Activated naive CD4-positive, alpha-beta T cell treated with anti-CD3 and anti-CD28 coated beads, Interleukin-2, amount 10 ng/mL, durations not matched to agents 7 days and 5 days (primary cell): ENCODE measurements around the gene NCBP1.
"Not testable (repeated sequence)": the region's sequence is repeated elsewhere in the genome, so short reads cannot be mapped to it uniquely, and the experiment has no call there.

Experiments
- CTCF ChIA-PET: fragments of 350-600 bp; sonication (Branson Sonifier 250); formaldehyde crosslinking; loops from one replicate; lab custom pipeline; 2021; ENCODE audit warnings: antibody characterized with exemption; lab: Charles Lee
- DNase-seq: peaks from one replicate; pipeline ENCODE4 v3.0.0-alpha.2; 2020
- H3K27ac Mint-ChIP-seq: one replicate; pipeline ENCODE4 v1.8.0; 2021; ENCODE audit warnings: mild to moderate bottlenecking, moderate library complexity, mixed read lengths
- H3K27me3 Mint-ChIP-seq: one replicate; pipeline ENCODE4 v1.8.0; 2021; ENCODE audit warnings: mild to moderate bottlenecking, mixed read lengths
- H3K36me3 Mint-ChIP-seq: one replicate; pipeline ENCODE4 v1.8.0; 2021; ENCODE audit warnings: mixed read lengths
- H3K4me1 Mint-ChIP-seq: one replicate; pipeline ENCODE4 v1.8.0; 2021; ENCODE audit warnings: mixed read lengths
- H3K4me3 Mint-ChIP-seq: one replicate; pipeline ENCODE4 v1.8.0; 2021; ENCODE audit warnings: mild to moderate bottlenecking, moderate library complexity, mixed read lengths
- H3K9me3 Mint-ChIP-seq: one replicate; pipeline ENCODE4 v1.8.0; 2021; ENCODE audit warnings: mixed read lengths

The NCBP1 gene

DNA sequence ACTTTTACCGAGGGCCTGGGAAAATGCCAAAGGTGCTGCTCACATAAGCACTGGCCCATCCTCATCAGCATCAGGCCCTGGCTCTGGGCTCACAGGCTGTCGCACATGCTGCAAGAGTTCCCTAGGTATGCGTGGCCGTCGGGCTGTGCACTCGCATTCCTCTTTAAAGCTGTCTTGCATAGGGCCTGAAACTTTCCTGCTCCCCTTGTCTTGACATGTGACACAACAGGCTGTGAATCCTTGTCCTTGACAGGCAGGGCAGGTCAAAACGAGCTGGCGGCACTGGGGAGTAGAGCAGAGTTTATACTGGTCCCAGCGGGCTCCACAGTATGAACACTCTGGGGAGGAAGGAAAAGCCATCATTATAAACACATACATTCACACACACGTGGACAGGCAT lies 31.2 kb upstream of the NCBP1 start:
- H3K27ac Mint-ChIP-seq = no peak overlapping the region
- peaks cover 26% of the 10 kb centered on the region for H3K36me3 Mint-ChIP-seq
- CTCF ChIA-PET = interaction anchor here (1.2 to 1.6 kb wide), 4 partner anchors 12 to 215 kb away, joined by 3 to 7 read pairs (median 5); no protein-coding TSS in a partner anchor
- DNase-seq = no peak
- H3K9me3 Mint-ChIP-seq = no peaks in the 10 kb centered on the region
- no peak overlapping the region for H3K4me3 Mint-ChIP-seq
- H3K4me1 Mint-ChIP-seq = peaks cover 8% of the 10 kb centered on the region
- no peaks in the 10 kb centered on the region for H3K27me3 Mint-ChIP-seq

GRCh38 chr9:97604901-97605645 lies 28.5 kb upstream of the NCBP1 start:
- no peak for DNase-seq
- H3K27me3 Mint-ChIP-seq = no peaks in the 10 kb centered on the region
- H3K4me1 Mint-ChIP-seq = no peaks in the 10 kb centered on the region
- CTCF ChIA-PET = interaction anchor here (0.9 kb wide), 1 partner anchor 135 kb away, joined by 3 read pairs; no protein-coding TSS in a partner anchor
- H3K9me3 Mint-ChIP-seq = no peaks in the 10 kb centered on the region
- H3K4me3 Mint-ChIP-seq = no peak overlapping the region
- peaks cover 29% of the 10 kb centered on the region for H3K36me3 Mint-ChIP-seq
- no peak overlapping the region for H3K27ac Mint-ChIP-seq

- Mint-ChIP-seq H3K9me3 (no peaks in the 10 kb centered on the region), H3K27ac (no peak overlapping the region), H3K36me3 (peaks cover 19% of the 10 kb centered on the region), H3K4me3 (no peak overlapping the region), H3K4me1 (peaks cover 7% of the 10 kb centered on the region), H3K27me3 (no peaks in the 10 kb centered on the region)
- DNase-seq = peak; percentile 77
- CTCF ChIA-PET = interaction anchor here (0.6 to 5.0 kb wide), 26 partner anchors 8 to 759 kb away, joined by 3 to 54 read pairs (median 4); partner anchors contain the start of genes TDRD7, TMOD1 and TSTD2
These were observed 18.1 kb upstream of the NCBP1 start for GRCh38 chr9:97615439-97616072.

- H3K27ac Mint-ChIP-seq = no peak overlapping the region
- no peaks in the 10 kb centered on the region for H3K9me3 Mint-ChIP-seq
- DNase-seq = no peak
- CTCF ChIA-PET = interaction anchor here (1.0 to 1.2 kb wide), 2 partner anchors 19 to 149 kb away, joined by 4 to 6 read pairs; no protein-coding TSS in a partner anchor
- no peaks in the 10 kb centered on the region for H3K27me3 Mint-ChIP-seq
- no peak overlapping the region for H3K4me3 Mint-ChIP-seq
- H3K36me3 Mint-ChIP-seq = peaks cover 22% of the 10 kb centered on the region
- H3K4me1 Mint-ChIP-seq = peaks cover 7% of the 10 kb centered on the region
These were observed 15.6 kb upstream of the NCBP1 start for GRCh38 chr9:97617939-97618416.

GRCh38 chr9:97620063-97620462 lies 13.6 kb upstream of the NCBP1 start:
- peaks cover 32% of the 10 kb centered on the region for H3K36me3 Mint-ChIP-seq
- CTCF ChIA-PET, H3K4me1 Mint-ChIP-seq, H3K27me3 Mint-ChIP-seq, H3K27ac Mint-ChIP-seq, H3K9me3 Mint-ChIP-seq, H3K4me3 Mint-ChIP-seq, DNase-seq: not testable (repeated sequence)

- H3K36me3 Mint-ChIP-seq = peaks cover 29% of the 10 kb centered on the region
- not testable (repeated sequence) for DNase-seq, H3K27me3 Mint-ChIP-seq, H3K9me3 Mint-ChIP-seq, H3K27ac Mint-ChIP-seq, H3K4me3 Mint-ChIP-seq, H3K4me1 Mint-ChIP-seq
- CTCF ChIA-PET = interaction anchor here (1.2 kb wide), 1 partner anchor 24 kb away, joined by 3 read pairs; no protein-coding TSS in a partner anchor
These were observed 11.1 kb upstream of the NCBP1 start for GRCh38 chr9:97622483-97622882.

GRCh38 chr9:97623946-97624345 lies 9.7 kb upstream of the NCBP1 start:
- Mint-ChIP-seq H3K27ac (no peak overlapping the region), H3K27me3 (no peaks in the 10 kb centered on the region), H3K36me3 (peaks cover 28% of the 10 kb centered on the region), H3K4me3 (no peak overlapping the region), H3K9me3 (no peaks in the 10 kb centered on the region), H3K4me1 (peaks cover 1% of the 10 kb centered on the region)
- DNase-seq = no peak
- CTCF ChIA-PET = interaction anchor here (0.7 to 1.3 kb wide), 3 partner anchors 8 to 25 kb away, joined by 3 to 4 read pairs (median 3); no protein-coding TSS in a partner anchor

DNA sequence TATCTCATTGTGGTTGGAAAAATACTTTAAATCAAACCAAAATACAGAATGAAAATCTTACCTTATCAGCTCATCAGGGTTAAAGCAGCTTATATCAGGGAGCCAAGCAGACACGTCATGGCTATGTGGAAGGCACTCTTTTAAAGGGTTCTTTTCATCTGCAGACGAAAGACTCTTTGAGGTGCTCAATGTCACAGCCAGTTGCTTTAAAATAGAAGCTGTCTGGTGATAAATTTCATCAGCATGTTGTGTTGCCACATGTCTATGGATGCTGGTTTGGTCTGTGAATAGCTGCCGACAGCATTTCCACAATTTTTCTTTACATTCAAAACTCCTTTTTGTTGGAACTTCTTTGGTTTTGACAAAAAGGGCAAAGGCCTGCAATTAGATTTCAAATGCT lies 8.0 kb upstream of the NCBP1 start:
- CTCF ChIA-PET = interaction anchor here (1.3 kb wide), 1 partner anchor 10 kb away, joined by 5 read pairs; no protein-coding TSS in a partner anchor
- H3K27ac Mint-ChIP-seq = no peak overlapping the region
- DNase-seq = no peak
- H3K4me3 Mint-ChIP-seq = no peak overlapping the region
- H3K27me3 Mint-ChIP-seq = no peaks in the 10 kb centered on the region
- peaks cover 4% of the 10 kb centered on the region for H3K4me1 Mint-ChIP-seq
- no peaks in the 10 kb centered on the region for H3K9me3 Mint-ChIP-seq
- H3K36me3 Mint-ChIP-seq = peaks cover 23% of the 10 kb centered on the region

- no peak for DNase-seq
- CTCF ChIA-PET = interaction anchor here (1.0 kb wide), 1 partner anchor 12 kb away, joined by 3 read pairs; no protein-coding TSS in a partner anchor
- H3K27ac Mint-ChIP-seq = peak overlapping the region; percentile 7
These were observed 6.0 kb upstream of the NCBP1 start for GRCh38 chr9:97627624-97628023.

DNA sequence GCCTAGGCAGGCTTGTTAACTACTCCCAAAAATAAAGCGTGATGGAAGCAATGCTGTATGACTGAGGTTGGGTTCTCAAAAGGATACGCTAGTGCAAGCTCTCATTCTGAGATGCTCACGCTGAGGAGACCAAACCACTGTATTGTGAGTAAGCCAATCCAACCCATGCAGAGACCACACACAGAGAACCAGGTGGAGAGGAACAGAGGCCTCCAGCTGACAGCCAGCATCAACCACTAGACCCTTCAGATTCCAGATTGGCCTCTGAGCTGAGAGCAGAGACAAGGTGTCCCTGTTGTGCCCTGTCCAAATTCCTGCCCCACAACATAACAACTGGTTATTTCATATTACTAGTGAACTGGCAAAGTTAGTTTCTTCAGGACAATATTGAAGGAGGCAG lies 5.0 kb upstream of the NCBP1 start:
- Mint-ChIP-seq H3K9me3 (no peaks in the 10 kb centered on the region), H3K4me1 (peaks cover 16% of the 10 kb centered on the region), H3K4me3 (no peak overlapping the region), H3K36me3 (peaks cover 12% of the 10 kb centered on the region), H3K27me3 (no peaks in the 10 kb centered on the region), H3K27ac (no peak overlapping the region)
- CTCF ChIA-PET = interaction anchor here (1.0 to 1.3 kb wide), 2 partner anchors 13 kb away, joined by 3 to 4 read pairs; no protein-coding TSS in a partner anchor
- no peak for DNase-seq

More at GRCh38 chr9:97627624-97628023, 6.0 kb upstream of the NCBP1 start:
- H3K27me3 Mint-ChIP-seq = no peaks in the 10 kb centered on the region
- no peaks in the 10 kb centered on the region for H3K9me3 Mint-ChIP-seq
- H3K36me3 Mint-ChIP-seq = peaks cover 17% of the 10 kb centered on the region
- no peak overlapping the region for H3K4me3 Mint-ChIP-seq
- peaks cover 16% of the 10 kb centered on the region for H3K4me1 Mint-ChIP-seq

DNA sequence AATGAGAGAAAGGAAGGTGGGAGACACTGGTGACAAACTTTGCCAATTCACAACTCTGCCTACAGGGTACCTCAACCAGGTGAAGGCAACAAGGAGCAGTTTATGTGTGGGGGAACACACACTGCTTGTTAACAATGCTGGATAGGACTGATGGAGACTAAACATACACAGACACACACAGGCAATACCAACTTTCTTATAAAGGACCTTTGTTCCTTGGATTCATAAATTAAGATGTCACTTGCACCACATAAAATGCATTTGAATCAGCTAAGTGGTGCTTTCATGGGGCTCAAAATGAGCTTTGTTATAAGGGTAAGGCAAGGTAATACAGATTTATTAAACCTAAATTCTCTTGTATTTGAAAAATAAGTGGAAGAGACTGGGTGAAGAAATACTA lies 4.5 kb upstream of the NCBP1 start:
- Mint-ChIP-seq H3K27ac (no peak overlapping the region), H3K27me3 (no peaks in the 10 kb centered on the region), H3K4me1 (peaks cover 17% of the 10 kb centered on the region), H3K9me3 (no peaks in the 10 kb centered on the region), H3K36me3 (peaks cover 10% of the 10 kb centered on the region), H3K4me3 (no peak overlapping the region)
- DNase-seq = no peak
- CTCF ChIA-PET = interaction anchor here (1.3 kb wide), 1 partner anchor 13 kb away, joined by 4 read pairs; no protein-coding TSS in a partner anchor

GRCh38 chr9:97630591-97630990 lies 3.0 kb upstream of the NCBP1 start:
- H3K27ac Mint-ChIP-seq = no peak overlapping the region
- no peak for DNase-seq
- no peaks in the 10 kb centered on the region for H3K27me3 Mint-ChIP-seq
- no peak overlapping the region for H3K4me3 Mint-ChIP-seq
- H3K9me3 Mint-ChIP-seq = no peaks in the 10 kb centered on the region
- CTCF ChIA-PET = interaction anchor here (0.8 kb wide), 1 partner anchor 15 kb away, joined by 4 read pairs; no protein-coding TSS in a partner anchor
- H3K4me1 Mint-ChIP-seq = peaks cover 29% of the 10 kb centered on the region
- peaks cover 11% of the 10 kb centered on the region for H3K36me3 Mint-ChIP-seq

- Mint-ChIP-seq H3K9me3 (no peaks in the 10 kb centered on the region), H3K4me3 (peak overlapping the region; percentile 85), H3K27ac (peak overlapping the region; percentile 97), H3K4me1 (peaks cover 41% of the 10 kb centered on the region), H3K36me3 (peaks cover 13% of the 10 kb centered on the region), H3K27me3 (no peaks in the 10 kb centered on the region)
- DNase-seq = no peak
- CTCF ChIA-PET = interaction anchor here (1.4 to 1.8 kb wide), 2 partner anchors 16 to 64 kb away, joined by 4 to 6 read pairs; partner anchors contain the start of gene XPA
These were observed 1.2 kb upstream of the NCBP1 start for GRCh38 chr9:97632248-97632984.
